Fibroblast of pulmonary artery (primary cell): ENCODE measurements around the gene EIPR1.

Source experiments
- DNase-seq: peaks from one replicate; pipeline ENCODE4 v3.0.0-alpha.2; 2010; ENCODE audit warnings: low read depth
- H3K4me3 ChIP-seq: replicated peaks from 2 replicates; pipeline ENCODE4 v1.5.1; 2011; ENCODE audit warnings: low read depth, mild to moderate bottlenecking, control low read depth, low read length, moderate library complexity
- CTCF ChIP-seq: IDR thresholded peaks from 2 replicates; pipeline ENCODE4 v1.5.1; 2011; ENCODE audit warnings: mild to moderate bottlenecking, control low read depth, low read length, inconsistent platforms; ENCODE audit errors: missing control alignments

Gene EIPR1

GRCh38 chr2:3257826-3258225, 119.8 kb downstream of the EIPR1 start:
- no peak for TF ChIP-seq CTCF
- no peak for DNase-seq
- no peak overlapping the region for H3K4me3 ChIP-seq

GRCh38 chr2:3257166-3257565, 120.5 kb downstream of the EIPR1 start:
- TF ChIP-seq CTCF, result no peak
- peak; percentile 3 for DNase-seq
- no peak overlapping the region for H3K4me3 ChIP-seq

- DNase-seq, result no peak
- no peak for TF ChIP-seq CTCF
These were observed 121.0 kb downstream of the EIPR1 start for GRCh38 chr2:3256605-3257004.

GRCh38 chr2:3256157-3256556, 121.5 kb downstream of the EIPR1 start:
- no peak overlapping the region for H3K4me3 ChIP-seq
- DNase-seq, result no peak
- TF ChIP-seq CTCF, result no peak

More at GRCh38 chr2:3256605-3257004, 121.0 kb downstream of the EIPR1 start:
- H3K4me3 ChIP-seq, result no peak overlapping the region

GRCh38 chr2:3254442-3254941, 123.1 kb downstream of the EIPR1 start:
- DNase-seq, result no peak
- no peak overlapping the region for H3K4me3 ChIP-seq
- no peak for TF ChIP-seq CTCF

GRCh38 chr2:3253913-3254441, 123.6 kb downstream of the EIPR1 start:
- TF ChIP-seq CTCF, result no peak
- DNase-seq, result no peak
- no peak overlapping the region for H3K4me3 ChIP-seq

GRCh38 chr2:3251946-3252345, 125.7 kb downstream of the EIPR1 start:
- peak; percentile 49 for DNase-seq
- no peak overlapping the region for H3K4me3 ChIP-seq
- no peak for TF ChIP-seq CTCF
